Endothelial cell (in vitro differentiated cells): ENCODE results near the gene PROM2. TPM values are rescaled to one million over a fixed set of nuclear protein-coding genes. Genes with fewer than 3 reads are reported as not detected.

ENCODE experiments used
- DNase-seq: peaks from one replicate; pipeline ENCODE4 v3.0.0; 2021; ENCODE audit warnings: low spot score
- H3K27ac Mint-ChIP-seq: one replicate; pipeline ENCODE4 v1.8.0; 2021; ENCODE audit warnings: mixed read lengths, inconsistent platforms; ENCODE audit not compliant: unreplicated experiment
- H3K27me3 Mint-ChIP-seq: one replicate; pipeline ENCODE4 v1.8.0; 2021; ENCODE audit warnings: mild to moderate bottlenecking, moderate library complexity, mixed read lengths, inconsistent platforms; ENCODE audit not compliant: unreplicated experiment
- H3K36me3 Mint-ChIP-seq: one replicate; pipeline ENCODE4 v1.8.0; 2021; ENCODE audit warnings: mild to moderate bottlenecking, low read depth, mixed read lengths, inconsistent platforms; ENCODE audit not compliant: unreplicated experiment
- H3K4me1 Mint-ChIP-seq: one replicate; pipeline ENCODE4 v1.8.0; 2021; ENCODE audit warnings: mild to moderate bottlenecking, mixed read lengths, inconsistent platforms; ENCODE audit not compliant: unreplicated experiment
- H3K4me3 Mint-ChIP-seq: one replicate; pipeline ENCODE4 v1.8.0; 2021; ENCODE audit warnings: mild to moderate bottlenecking, mixed read lengths, inconsistent platforms; ENCODE audit not compliant: unreplicated experiment
- H3K9me3 Mint-ChIP-seq: one replicate; pipeline ENCODE4 v1.8.0; 2021; ENCODE audit warnings: mixed read lengths, inconsistent platforms; ENCODE audit not compliant: unreplicated experiment
- total RNA-seq: library from RNA; stranded (reverse); fragmentation: NEBNext Ultra II Directional; extraction: Animal tissue kit (Norgen Biotek cat#: 25700); gene quantifications from one replicate; pipeline ENCODE4 v1.2.1, GENCODE V29; 2021; ENCODE audit not compliant: unreplicated experiment
- TF ChIP-seq, protein P1 (sequence below): fragments of 200-600 bp; sonication (generic); IDR thresholded peaks from one replicate; pipeline ENCODE4 v1.5.0; 2021; ENCODE audit warnings: antibody characterized with exemption; ENCODE audit not compliant: unreplicated experiment

PROM2 gene
- total RNA-seq, 1 donor from 2014 or later, result 0.62 TPM

DNA sequence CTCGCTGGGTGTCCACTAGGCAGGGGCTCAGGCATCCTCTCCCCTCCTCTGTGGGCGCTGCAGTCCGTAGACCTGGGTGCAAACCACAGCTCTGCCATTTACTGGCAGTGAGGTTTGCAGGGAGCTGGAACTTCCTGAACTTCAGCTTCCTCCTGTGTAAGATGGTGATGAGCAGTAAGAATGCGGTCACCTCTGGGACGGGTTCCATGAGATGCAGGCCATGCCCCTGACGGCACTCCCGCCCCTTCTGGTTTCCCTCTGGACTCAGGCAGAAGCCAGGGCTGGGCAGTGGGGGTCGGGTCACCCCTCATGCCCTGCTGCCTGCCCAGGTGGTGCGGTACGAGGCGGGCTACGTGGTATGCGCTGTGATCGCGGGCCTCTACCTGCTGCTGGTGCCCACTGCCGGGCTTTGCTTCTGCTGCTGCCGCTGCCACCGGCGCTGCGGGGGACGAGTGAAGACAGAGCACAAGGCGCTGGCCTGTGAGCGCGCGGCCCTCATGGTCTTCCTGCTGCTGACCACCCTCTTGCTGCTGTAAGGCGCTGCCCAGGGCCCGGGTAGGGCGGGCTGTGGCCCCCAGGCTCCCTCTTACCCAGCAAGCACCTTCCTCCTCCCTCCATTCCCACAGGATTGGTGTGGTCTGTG lies 1.5 kb downstream of the PROM2 start:
- no peak for DNase-seq
- H3K27me3 Mint-ChIP-seq, result peaks cover 11% of the 10 kb centered on the region
- no peak overlapping the region for H3K27ac Mint-ChIP-seq
- peaks cover 2% of the 10 kb centered on the region for H3K4me1 Mint-ChIP-seq
- H3K9me3 Mint-ChIP-seq, result no peaks in the 10 kb centered on the region
- H3K4me3 Mint-ChIP-seq, result no peak overlapping the region
- no peaks in the 10 kb centered on the region for H3K36me3 Mint-ChIP-seq
- TF ChIP-seq, protein P1, sequence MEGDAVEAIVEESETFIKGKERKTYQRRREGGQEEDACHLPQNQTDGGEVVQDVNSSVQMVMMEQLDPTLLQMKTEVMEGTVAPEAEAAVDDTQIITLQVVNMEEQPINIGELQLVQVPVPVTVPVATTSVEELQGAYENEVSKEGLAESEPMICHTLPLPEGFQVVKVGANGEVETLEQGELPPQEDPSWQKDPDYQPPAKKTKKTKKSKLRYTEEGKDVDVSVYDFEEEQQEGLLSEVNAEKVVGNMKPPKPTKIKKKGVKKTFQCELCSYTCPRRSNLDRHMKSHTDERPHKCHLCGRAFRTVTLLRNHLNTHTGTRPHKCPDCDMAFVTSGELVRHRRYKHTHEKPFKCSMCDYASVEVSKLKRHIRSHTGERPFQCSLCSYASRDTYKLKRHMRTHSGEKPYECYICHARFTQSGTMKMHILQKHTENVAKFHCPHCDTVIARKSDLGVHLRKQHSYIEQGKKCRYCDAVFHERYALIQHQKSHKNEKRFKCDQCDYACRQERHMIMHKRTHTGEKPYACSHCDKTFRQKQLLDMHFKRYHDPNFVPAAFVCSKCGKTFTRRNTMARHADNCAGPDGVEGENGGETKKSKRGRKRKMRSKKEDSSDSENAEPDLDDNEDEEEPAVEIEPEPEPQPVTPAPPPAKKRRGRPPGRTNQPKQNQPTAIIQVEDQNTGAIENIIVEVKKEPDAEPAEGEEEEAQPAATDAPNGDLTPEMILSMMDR, result no peak

DNA sequence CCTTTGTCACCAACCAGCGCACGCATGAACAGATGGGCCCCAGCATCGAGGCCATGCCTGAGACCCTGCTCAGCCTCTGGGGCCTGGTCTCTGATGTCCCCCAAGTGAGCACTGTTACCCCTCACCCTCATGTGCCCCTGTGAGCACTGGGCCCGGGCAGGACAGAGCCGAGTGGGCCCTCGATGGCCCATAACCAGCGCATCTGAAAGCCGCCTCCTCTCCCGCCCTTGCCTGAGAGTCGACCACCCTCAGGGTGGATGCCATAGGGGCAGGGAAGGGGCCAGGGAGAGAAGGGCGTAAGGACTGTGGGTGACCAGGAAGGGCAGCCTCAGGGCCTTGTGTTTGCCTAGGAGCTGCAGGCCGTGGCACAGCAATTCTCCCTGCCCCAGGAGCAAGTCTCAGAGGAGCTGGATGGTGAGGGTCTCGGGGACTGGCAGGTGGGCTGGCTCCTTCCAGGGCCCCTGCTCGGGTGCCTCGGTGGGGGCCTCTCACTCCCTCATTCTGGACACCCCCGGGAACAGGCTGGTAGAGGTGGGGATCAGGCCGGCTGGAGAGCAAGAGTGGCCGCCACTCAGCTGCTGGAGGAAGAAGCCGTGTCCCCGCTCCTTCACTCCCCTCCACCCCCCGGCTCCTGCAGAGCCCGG lies 2.1 kb downstream of the PROM2 start:
- Mint-ChIP-seq H3K27ac (no peak overlapping the region), H3K4me1 (peaks cover 2% of the 10 kb centered on the region), H3K9me3 (no peaks in the 10 kb centered on the region), H3K4me3 (no peak overlapping the region), H3K36me3 (no peaks in the 10 kb centered on the region), H3K27me3 (peaks cover 11% of the 10 kb centered on the region)
- TF ChIP-seq, protein P1, result no peak
- no peak for DNase-seq

DNA sequence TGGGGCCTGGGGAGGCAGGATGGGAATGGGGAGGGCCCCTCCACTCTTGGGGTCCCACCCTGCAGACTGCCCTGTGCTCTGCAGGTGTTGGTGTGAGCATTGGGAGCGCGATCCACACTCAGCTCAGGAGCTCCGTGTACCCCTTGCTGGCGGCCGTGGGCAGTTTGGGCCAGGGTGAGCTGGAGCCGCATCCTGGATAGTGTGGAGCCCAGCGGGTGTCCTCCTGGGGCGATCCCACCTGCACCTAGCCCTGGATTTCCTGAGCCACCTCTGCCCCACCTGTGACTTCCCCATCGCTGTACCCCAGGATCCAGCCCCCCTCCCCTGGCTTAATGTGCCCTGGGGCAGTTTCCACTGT lies 2.6 kb downstream of the PROM2 start:
- TF ChIP-seq, protein P1, result no peak
- no peak for DNase-seq
- peaks cover 9% of the 10 kb centered on the region for H3K27me3 Mint-ChIP-seq
- peaks cover 2% of the 10 kb centered on the region for H3K4me1 Mint-ChIP-seq
- no peaks in the 10 kb centered on the region for H3K9me3 Mint-ChIP-seq
- H3K4me3 Mint-ChIP-seq, result no peak overlapping the region
- H3K36me3 Mint-ChIP-seq, result no peaks in the 10 kb centered on the region
- no peak overlapping the region for H3K27ac Mint-ChIP-seq

DNA sequence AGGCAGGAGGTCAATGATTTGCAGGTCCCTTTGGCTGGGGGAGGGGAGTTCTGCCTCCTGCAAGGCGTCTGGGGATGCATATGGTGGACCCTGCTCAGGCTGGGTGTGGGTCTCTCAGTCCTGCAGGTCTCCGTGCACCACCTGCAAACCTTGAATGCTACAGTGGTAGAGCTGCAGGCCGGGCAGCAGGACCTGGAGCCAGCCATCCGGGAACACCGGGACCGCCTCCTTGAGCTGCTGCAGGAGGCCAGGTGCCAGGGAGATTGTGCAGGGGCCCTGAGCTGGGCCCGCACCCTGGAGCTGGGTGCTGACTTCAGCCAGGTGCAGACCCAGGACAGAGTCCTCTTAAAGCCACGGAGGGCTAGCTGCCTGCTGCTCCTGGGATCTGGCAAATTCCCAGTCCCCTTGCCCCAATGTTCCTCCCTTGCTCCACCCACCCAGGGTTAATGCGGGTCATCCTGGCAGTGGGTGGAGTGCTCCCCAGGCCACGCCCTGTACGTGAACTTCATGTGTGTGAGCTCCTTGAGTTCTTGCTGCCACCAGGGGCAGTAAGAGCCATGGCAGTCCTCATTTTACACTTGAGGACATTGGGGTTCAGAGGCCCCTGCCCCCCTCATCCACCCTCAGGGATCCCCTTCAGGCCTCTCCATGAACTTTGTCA lies 3.1 kb downstream of the PROM2 start:
- Mint-ChIP-seq H3K9me3 (no peaks in the 10 kb centered on the region), H3K36me3 (no peaks in the 10 kb centered on the region), H3K4me3 (no peak overlapping the region), H3K4me1 (peaks cover 2% of the 10 kb centered on the region), H3K27me3 (peaks cover 5% of the 10 kb centered on the region), H3K27ac (no peak overlapping the region)
- DNase-seq, result no peak
- TF ChIP-seq, protein P1, result no peak

DNA sequence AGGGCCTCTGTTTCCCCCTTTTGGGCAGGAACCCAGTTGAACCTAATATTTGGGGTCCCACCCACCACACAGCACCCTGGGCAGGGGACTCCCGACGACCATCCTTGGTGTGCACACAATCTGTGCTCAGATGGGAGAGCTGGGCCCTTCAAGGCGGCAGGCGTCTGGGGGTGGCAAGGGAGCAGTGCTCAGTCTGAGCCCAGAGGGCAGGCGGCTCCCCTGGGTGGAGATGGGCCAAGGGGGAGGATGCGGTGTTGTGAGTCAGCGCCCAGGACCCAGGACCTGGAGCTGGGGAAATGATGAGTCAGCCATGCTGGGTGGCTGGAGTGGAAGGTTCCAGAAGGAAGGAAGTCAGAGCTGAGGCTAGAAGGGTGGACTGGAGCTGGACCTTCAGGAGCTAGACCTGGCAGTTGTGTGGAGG lies 3.8 kb downstream of the PROM2 start:
- H3K27me3 Mint-ChIP-seq, result peaks cover 7% of the 10 kb centered on the region
- TF ChIP-seq, protein P1, result no peak
- no peak overlapping the region for H3K4me3 Mint-ChIP-seq
- peaks cover 2% of the 10 kb centered on the region for H3K4me1 Mint-ChIP-seq
- H3K36me3 Mint-ChIP-seq, result no peaks in the 10 kb centered on the region
- no peak for DNase-seq
- no peaks in the 10 kb centered on the region for H3K9me3 Mint-ChIP-seq
- no peak overlapping the region for H3K27ac Mint-ChIP-seq
